Measurements from ENCODE around the gene EBPL.

- TF ChIP-seq YY1 (IDR thresholded peaks at IDR 0.05; ENCODE audit: insufficient read depth, insufficient read length) (no peak), ZNF274 (IDR thresholded peaks at IDR 0.05; ENCODE audit: low read depth, low read length) (no peak), SUZ12 (IDR thresholded peaks at IDR 0.05; ENCODE audit: extremely low read depth, insufficient read depth, insufficient read length) (no peak)
Measured at GRCh38 chr13:49624229-49624628, 67.1 kb downstream of the EBPL start.

All from NT2/D1 (cell line).